Liver (tissue), 9 donors: ENCODE results near the gene TMTC4. TPM values are rescaled to one million over a fixed set of nuclear protein-coding genes. Genes with fewer than 3 reads are reported as not detected.

Source experiments
- DNase-seq: peaks from one replicate; pipeline ENCODE4 v3.0.0-alpha.2; 2017; ENCODE audit warnings: low spot score
- H3K27ac ChIP-seq, 2 donors: one replicate each; pipeline ENCODE4 v1.7.0; 2013; ENCODE audit warnings: inconsistent platforms in 2 of 2, low read length in 2 of 2, control low read depth in 1 of 2, low read depth in 1 of 2, mild to moderate bottlenecking in 1 of 2
- H3K27me3 ChIP-seq, 4 donors: one replicate each; pipeline versions ENCODE4 v1.6.1 to v1.7.0; 2013; ENCODE audit warnings: low read length in 3 of 4, inconsistent platforms in 1 of 4, mild to moderate bottlenecking in 1 of 4, moderate library complexity in 1 of 4; ENCODE audit not compliant: control insufficient read depth in 4 of 4, insufficient read depth in 4 of 4
- H3K36me3 ChIP-seq, 4 donors: one replicate each; pipeline versions ENCODE4 v1.6.1 to v1.7.0; 2013; ENCODE audit warnings: low read length in 3 of 4, mild to moderate bottlenecking in 3 of 4, low read depth in 1 of 4, moderate library complexity in 1 of 4; ENCODE audit not compliant: control insufficient read depth in 4 of 4, insufficient read depth in 3 of 4
- H3K4me1 ChIP-seq, 4 donors: one replicate each; pipeline versions ENCODE4 v1.6.1 to v1.7.0; 2013; ENCODE audit warnings: low read length in 3 of 4, mild to moderate bottlenecking in 3 of 4, moderate library complexity in 1 of 4; ENCODE audit not compliant: control insufficient read depth in 4 of 4, insufficient read depth in 4 of 4
- H3K4me3 ChIP-seq, 3 donors: one replicate each; pipeline versions ENCODE4 v1.6.1 to v1.7.0; 2013; ENCODE audit warnings: low read length in 3 of 3, control low read depth in 1 of 3, low read depth in 1 of 3, mild to moderate bottlenecking in 1 of 3
- H3K9ac ChIP-seq, 2 donors: one replicate each; pipeline ENCODE4 v1.7.0; 2013; ENCODE audit warnings: low read length in 2 of 2, mild to moderate bottlenecking in 2 of 2, moderate library complexity in 2 of 2, control low read depth in 1 of 2, low read depth in 1 of 2
- H3K9me3 ChIP-seq, 4 donors: one replicate each; pipeline versions ENCODE4 v1.6.1 to v1.7.0; 2013; ENCODE audit warnings: low read length in 3 of 4; ENCODE audit not compliant: control insufficient read depth in 4 of 4
- ATF3 ChIP-seq: IDR thresholded peaks from 2 replicates; pipeline ENCODE4 v1.6.1; 2016; ENCODE audit warnings: antibody characterized with exemption
- CTCF ChIP-seq: fragments of 150-350 bp; IDR thresholded peaks from 2 replicates; pipeline ENCODE4 v1.5.1; 2017; ENCODE audit warnings: improper control_type of control experiment, low read depth, low read length; ENCODE audit not compliant: missing input control
- EGR1 ChIP-seq, 2 donors: IDR thresholded peaks; 2 replicates each; pipeline ENCODE4 v1.6.1; 2016 to 2018; ENCODE audit warnings: antibody characterized with exemption in 2 of 2, low read depth in 2 of 2
- FOXA1 ChIP-seq: IDR thresholded peaks from 2 replicates; pipeline ENCODE4 v1.6.1; 2016; ENCODE audit warnings: antibody characterized with exemption
- FOXA2 ChIP-seq: IDR thresholded peaks from 2 replicates; pipeline ENCODE4 v1.6.1; 2016; ENCODE audit warnings: antibody characterized with exemption
- GABPA ChIP-seq, 2 donors: IDR thresholded peaks in 1 of 2; conservative IDR thresholded peaks in 1 of 2; 2 replicates each; pipeline ENCODE4 v1.6.1; 2016; ENCODE audit warnings: antibody characterized with exemption in 2 of 2, mild to moderate bottlenecking in 1 of 2, moderate library complexity in 1 of 2
- HNF4A ChIP-seq, 2 donors: conservative IDR thresholded peaks; 2 replicates each; pipeline ENCODE4 v1.6.1; 2016; ENCODE audit warnings: antibody characterized with exemption in 2 of 2, mild to moderate bottlenecking in 2 of 2
- HNF4G ChIP-seq: IDR thresholded peaks from 2 replicates; pipeline ENCODE4 v1.6.1; 2016; ENCODE audit warnings: antibody characterized with exemption
- JUND ChIP-seq, 2 donors: IDR thresholded peaks; 2 replicates each; pipeline ENCODE4 v1.6.1; 2016; ENCODE audit warnings: antibody characterized with exemption in 2 of 2
- MAX ChIP-seq: IDR thresholded peaks from 2 replicates; pipeline ENCODE4 v1.6.1; 2016; ENCODE audit warnings: antibody characterized with exemption
- NR2F2 ChIP-seq: IDR thresholded peaks from 2 replicates; pipeline ENCODE4 v1.6.1; 2016; ENCODE audit warnings: antibody characterized with exemption
- RAD21 ChIP-seq, 2 donors: IDR thresholded peaks; 2 replicates each; pipeline ENCODE4 v1.6.1; 2016; ENCODE audit warnings: antibody characterized with exemption in 2 of 2, mild to moderate bottlenecking in 2 of 2
- REST ChIP-seq: IDR thresholded peaks from 2 replicates; pipeline ENCODE4 v1.6.1; 2016; ENCODE audit warnings: antibody characterized with exemption, mild to moderate bottlenecking
- RXRA ChIP-seq, 2 donors: IDR thresholded peaks; 2 replicates each; pipeline ENCODE4 v1.6.1; 2017 to 2018; ENCODE audit warnings: antibody characterized with exemption in 2 of 2, mild to moderate bottlenecking in 1 of 2
- SP1 ChIP-seq: IDR thresholded peaks from 2 replicates; pipeline ENCODE4 v1.6.1; 2018; ENCODE audit warnings: antibody characterized with exemption, mild to moderate bottlenecking
- TAF1 ChIP-seq: conservative IDR thresholded peaks from 2 replicates; pipeline ENCODE4 v1.6.1; 2016; ENCODE audit warnings: antibody characterized with exemption, mild to moderate bottlenecking
- YY1 ChIP-seq: IDR thresholded peaks from 2 replicates; pipeline ENCODE4 v1.6.1; 2016; ENCODE audit warnings: antibody characterized with exemption, mild to moderate bottlenecking
- WGBS: extraction: QIAGEN DNeasy Blood & Tissue Kit; methylation state at CpG from one replicate; pipeline ENCODE4 v1.1.7; 2013; 5-methylcytosine and 5-hydroxymethylcytosine counted together
- polyA plus RNA-seq, 2 donors: library from polyadenylated mRNA; stranded (reverse) in 1 of 2; unstranded in 1 of 2; fragments of 200-250 nt in 1 of 2; fragments of >200 nt in 1 of 2; fragmentation: Nextera tagmentation in 1 of 2; extraction: Ambion mirVana in 1 of 2; gene quantifications; one replicate each; pipeline versions ENCODE4 v1.2.1 to v1.2.3, GENCODE V29; 2013 to 2015
- total RNA-seq, 2 donors: library from RNA; depleted of rRNA; stranded (reverse); fragments of >200 nt; gene quantifications; one replicate each; pipeline ENCODE4 v1.2.3, GENCODE V29; 2014
- TF ChIP-seq, protein P1 (sequence below): IDR thresholded peaks from 2 replicates; pipeline ENCODE4 v1.6.1; 2016; ENCODE audit warnings: antibody characterized with exemption
- donor health status: healthy.
- donor health status: healthy.
- donor health status: healthy.
- donor health status: healthy.
- donor health status: healthy.

The TMTC4 gene
- total and polyA plus RNA-seq, 4 donors: 7.3 to 26.4 (median 12.3) TPM

GRCh38 chr13:100630555-100630954 lies 44.0 kb downstream of the TMTC4 start (continued):
- TF ChIP-seq, protein P1, sequence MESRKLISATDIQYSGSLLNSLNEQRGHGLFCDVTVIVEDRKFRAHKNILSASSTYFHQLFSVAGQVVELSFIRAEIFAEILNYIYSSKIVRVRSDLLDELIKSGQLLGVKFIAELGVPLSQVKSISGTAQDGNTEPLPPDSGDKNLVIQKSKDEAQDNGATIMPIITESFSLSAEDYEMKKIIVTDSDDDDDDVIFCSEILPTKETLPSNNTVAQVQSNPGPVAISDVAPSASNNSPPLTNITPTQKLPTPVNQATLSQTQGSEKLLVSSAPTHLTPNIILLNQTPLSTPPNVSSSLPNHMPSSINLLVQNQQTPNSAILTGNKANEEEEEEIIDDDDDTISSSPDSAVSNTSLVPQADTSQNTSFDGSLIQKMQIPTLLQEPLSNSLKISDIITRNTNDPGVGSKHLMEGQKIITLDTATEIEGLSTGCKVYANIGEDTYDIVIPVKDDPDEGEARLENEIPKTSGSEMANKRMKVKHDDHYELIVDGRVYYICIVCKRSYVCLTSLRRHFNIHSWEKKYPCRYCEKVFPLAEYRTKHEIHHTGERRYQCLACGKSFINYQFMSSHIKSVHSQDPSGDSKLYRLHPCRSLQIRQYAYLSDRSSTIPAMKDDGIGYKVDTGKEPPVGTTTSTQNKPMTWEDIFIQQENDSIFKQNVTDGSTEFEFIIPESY: no peak
- TF ChIP-seq TAF1: no peak

DNA sequence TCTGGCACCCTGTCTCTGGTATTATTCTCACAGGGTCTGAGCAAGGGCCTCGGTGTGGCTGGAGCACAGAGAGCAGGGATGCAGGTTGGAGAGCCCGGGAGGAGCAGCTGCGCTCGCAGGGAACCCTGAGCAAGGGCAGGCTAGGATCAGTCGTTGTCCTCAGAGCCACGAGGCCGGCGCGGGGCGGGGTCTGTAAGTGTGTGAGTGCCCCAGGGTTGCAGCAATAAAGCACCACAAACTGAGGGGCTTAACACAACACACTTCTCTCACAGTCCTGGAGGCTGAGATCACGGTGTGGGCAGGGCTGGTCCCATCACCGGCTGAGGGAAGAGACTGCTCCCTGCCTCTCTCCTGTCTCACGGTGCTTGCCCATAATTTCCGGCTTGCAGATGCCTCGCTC lies 47.5 kb downstream of the TMTC4 start:
- DNase-seq: no peak
- no peak overlapping the region for H3K4me3 ChIP-seq
- WGBS: 97% methylated on average over 15 of the region's 15 CpGs
- no peak overlapping the region for H3K27ac ChIP-seq
- H3K9ac ChIP-seq: no peak overlapping the region
- no peaks in the 10 kb centered on the region for H3K4me1 ChIP-seq
- no peak for TF ChIP-seq FOXA2
- no peak for TF ChIP-seq RAD21 (IDR thresholded peaks at IDR 0.05)
- TF ChIP-seq HNF4A (conservative IDR thresholded peaks at IDR 0.05): no peak
- TF ChIP-seq YY1: no peak
- TF ChIP-seq, protein P1: no peak
- TF ChIP-seq GABPA (IDR thresholded peaks at IDR 0.05 in 1 of 2, conservative IDR thresholded peaks at IDR 0.05 in 1 of 2): no peak
- no peak for TF ChIP-seq RXRA (IDR thresholded peaks at IDR 0.05)
- no peak for TF ChIP-seq SP1
- TF ChIP-seq MAX: no peak
- no peak for TF ChIP-seq REST
- no peak for TF ChIP-seq NR2F2
- no peak for TF ChIP-seq HNF4G
- TF ChIP-seq CTCF: no peak
- no peak for TF ChIP-seq TAF1
- no peak for TF ChIP-seq EGR1 (IDR thresholded peaks at IDR 0.05; ENCODE audit: low read depth in 2 of 2)
- TF ChIP-seq JUND (IDR thresholded peaks at IDR 0.05): no peak
- no peak for TF ChIP-seq FOXA1
- TF ChIP-seq ATF3: no peak
- H3K27me3 ChIP-seq: no peaks in the 10 kb centered on the region
- peaks cover 4 to 57% (median 31%) of the 10 kb centered on the region in 4 donors for H3K36me3 ChIP-seq
- H3K9me3 ChIP-seq: no peaks in the 10 kb centered on the region
